ES-I3 (cell line): ENCODE measurements around the gene VASP.

Experiments
- H3K36me3 ChIP-seq: 2 replicates; pipeline ENCODE4 v1.6.1; 2013; ENCODE audit warnings: mild to moderate bottlenecking, low read length, control low read depth, moderate library complexity; ENCODE audit not compliant: insufficient read depth
- H3K4me1 ChIP-seq: 2 replicates; pipeline ENCODE4 v1.6.1; 2013; ENCODE audit warnings: mild to moderate bottlenecking, control low read depth, low read length; ENCODE audit not compliant: insufficient read depth
- H3K9ac ChIP-seq: 2 replicates; pipeline ENCODE4 v1.6.1; 2013; ENCODE audit warnings: low read depth, mild to moderate bottlenecking, low read length, moderate library complexity
- H3K9me3 ChIP-seq: 2 replicates; pipeline ENCODE4 v1.6.1; 2013; ENCODE audit warnings: mild to moderate bottlenecking, low read length, moderate library complexity; ENCODE audit not compliant: control insufficient read depth, insufficient read depth

The VASP gene

DNA sequence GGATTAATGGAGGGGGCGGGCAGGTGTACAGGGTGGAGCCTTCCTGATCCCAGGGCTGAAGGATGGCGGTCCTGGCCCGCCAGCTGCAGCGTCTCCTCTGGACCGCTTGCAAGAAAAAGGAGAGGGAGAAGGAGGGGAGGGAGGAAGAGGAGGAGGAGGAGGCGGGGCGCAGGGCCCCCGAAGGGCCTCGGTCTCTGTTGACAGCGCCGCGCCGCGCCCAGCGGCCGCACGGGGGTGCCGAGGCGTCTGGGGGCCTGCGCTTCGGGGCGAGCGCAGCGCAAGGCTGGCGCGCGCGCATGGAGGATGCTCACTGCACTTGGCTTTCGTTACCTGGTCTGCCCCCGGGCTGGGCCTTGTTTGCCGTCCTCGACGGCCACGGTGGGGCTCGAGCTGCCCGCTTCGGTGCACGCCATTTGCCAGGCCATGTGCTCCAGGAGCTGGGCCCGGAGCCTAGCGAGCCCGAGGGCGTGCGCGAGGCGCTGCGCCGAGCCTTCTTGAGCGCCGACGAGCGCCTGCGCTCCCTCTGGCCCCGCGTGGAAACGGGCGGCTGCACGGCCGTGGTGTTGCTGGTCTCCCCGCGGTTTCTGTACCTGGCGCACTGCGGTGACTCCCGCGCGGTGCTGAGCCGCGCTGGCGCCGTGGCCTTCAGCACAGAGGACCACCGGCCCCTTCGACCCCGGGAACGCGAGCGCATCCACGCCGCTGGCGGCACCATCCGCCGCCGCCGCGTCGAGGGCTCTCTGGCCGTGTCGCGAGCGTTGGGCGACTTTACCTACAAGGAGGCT is 8.7 kb upstream of the VASP start, which contains the start of gene PPM1N:
TSS of gene PPM1N (plus strand) at position 33 of the 785 bp plus-strand sequence. CDS start at position 63, 30 bp downstream.
- Histone ChIP-seq H3K4me1 (peaks cover 10% of the 10 kb centered on the region; the same call in 1 of the 2 replicates), H3K9ac (peak within 1 kb of the TSS; percentile 82), H3K36me3 (no peaks in the 10 kb centered on the region), H3K9me3 (no peaks in the 10 kb centered on the region)

DNA sequence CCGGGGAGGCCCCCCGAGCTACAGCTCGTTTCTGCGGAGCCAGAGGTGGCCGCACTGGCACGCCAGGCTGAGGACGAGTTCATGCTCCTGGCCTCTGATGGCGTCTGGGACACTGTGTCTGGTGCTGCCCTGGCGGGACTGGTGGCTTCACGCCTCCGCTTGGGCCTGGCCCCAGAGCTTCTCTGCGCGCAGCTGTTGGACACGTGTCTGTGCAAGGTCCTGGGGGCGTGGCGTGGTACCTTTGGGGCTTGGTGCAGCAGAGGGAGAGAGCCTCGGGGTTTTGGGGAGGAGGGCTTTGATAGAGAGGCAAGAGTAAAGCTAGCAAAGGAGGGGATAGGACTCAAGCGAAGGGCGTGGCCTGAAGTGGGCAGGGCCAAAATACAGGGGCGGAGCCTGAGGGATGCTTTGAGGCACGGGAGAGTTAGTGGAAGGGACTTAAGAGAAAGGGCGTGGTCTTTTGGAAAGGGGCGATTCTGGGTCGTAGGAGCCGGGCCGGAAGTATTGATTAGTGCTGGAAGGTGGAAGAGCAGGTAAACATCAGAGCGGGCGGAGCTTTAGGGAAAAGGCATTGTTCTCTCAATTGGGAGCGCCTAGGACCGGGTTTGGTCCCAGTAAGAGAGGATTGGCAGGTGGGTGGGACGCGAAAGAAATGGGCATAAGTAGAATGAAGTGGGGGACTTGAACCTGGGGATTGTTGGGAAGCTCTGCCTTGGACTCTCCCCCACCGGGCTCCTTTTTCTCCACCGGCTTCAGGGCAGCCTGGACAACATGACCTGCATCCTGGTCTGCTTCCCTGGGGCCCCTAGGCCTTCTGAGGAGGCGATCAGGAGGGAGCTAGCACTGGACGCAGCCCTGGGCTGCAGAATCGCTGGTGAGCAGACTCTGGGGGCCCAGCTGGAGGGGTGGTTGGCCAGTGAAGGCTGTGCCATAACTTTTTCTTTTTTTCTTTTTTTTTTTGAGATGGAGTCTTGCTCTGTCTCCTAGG is 7.8 kb upstream of the VASP start:
- Histone ChIP-seq H3K36me3 (no peaks in the 10 kb centered on the region), H3K9ac (peak overlapping the region; percentile 59; the same call in 1 of the 2 replicates), H3K4me1 (peaks cover 10% of the 10 kb centered on the region; the same call in 1 of the 2 replicates), H3K9me3 (no peaks in the 10 kb centered on the region)

DNA sequence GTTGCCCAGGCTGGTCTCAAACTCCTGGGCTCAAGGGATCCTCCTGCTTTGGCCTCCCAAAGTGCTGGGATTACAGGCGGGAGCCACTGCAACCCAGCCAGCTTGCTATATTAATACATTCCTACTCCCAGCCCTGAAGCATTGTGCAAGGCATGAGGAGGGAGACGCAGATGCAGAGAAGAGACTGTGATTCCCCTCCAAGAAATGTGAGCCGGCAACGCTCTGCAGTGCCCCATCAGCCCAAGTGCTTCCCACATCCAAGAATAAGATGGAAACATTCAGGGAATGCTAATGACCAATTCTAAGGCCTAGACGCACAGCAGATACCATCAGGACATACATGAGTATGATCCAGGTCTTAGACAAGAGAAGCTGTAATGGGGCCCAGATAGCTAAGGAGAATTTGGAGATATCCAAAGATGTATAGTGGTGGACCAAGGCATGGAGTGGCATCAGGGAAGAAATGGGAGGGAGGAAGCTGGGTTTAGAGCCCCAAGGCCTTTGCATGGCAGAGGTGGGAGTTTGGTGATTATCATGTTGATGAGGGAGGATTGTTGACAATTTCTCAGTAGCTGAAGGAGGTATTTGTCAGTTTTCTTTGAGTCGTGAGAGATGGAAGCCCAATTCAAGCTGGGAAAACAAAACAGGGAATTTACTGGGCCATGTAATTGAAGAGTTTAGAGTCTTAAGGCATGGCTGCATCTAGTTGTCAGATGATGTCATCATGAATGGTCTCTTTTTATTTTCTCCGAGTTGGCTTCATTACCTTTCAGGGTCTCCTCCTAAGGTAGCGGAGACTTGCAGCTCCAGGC is 6.2 kb upstream of the VASP start:
- H3K9me3 ChIP-seq = no peaks in the 10 kb centered on the region
- peaks cover 18% of the 10 kb centered on the region for H3K4me1 ChIP-seq
- H3K36me3 ChIP-seq = no peaks in the 10 kb centered on the region
- H3K9ac ChIP-seq = no peak overlapping the region

DNA sequence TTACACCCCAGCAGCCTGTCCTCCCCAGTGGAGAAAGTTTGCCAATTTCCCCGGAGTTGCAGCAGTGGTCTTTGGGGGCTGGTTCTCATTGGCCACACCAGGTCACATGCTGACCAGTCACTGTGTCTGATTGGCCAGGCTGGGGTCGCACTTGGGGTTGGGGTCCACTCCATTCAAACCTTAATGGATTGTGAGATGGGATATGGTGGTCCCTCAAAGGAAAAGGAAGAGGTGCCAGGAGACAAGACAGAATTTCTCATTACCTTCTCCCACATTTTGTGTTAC is 5.6 kb upstream of the VASP start:
- peaks cover 19% of the 10 kb centered on the region for H3K4me1 ChIP-seq
- no peak overlapping the region for H3K9ac ChIP-seq
- H3K9me3 ChIP-seq = no peaks in the 10 kb centered on the region
- H3K36me3 ChIP-seq = no peaks in the 10 kb centered on the region

DNA sequence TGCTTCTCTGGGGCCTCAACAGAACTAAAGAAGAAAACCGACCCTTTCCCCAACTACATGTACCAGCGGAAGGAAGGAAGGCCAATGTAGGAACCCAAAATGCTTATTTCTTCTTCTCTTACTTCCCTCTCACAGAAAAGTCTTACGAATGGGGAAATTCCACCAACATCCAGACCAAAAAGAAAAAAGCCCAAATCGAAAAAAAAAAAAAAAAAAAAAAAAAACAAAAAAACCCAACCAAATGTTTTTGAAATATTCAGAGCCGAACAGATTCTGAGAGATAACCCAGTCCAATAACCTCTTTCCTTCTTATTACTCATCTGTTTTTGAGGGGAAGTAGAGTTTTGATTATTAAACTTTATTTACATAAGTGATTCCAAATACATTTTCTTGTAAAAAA is 5.2 kb upstream of the VASP start:
- Histone ChIP-seq H3K4me1 (peaks cover 19% of the 10 kb centered on the region), H3K9me3 (no peaks in the 10 kb centered on the region), H3K36me3 (no peaks in the 10 kb centered on the region), H3K9ac (no peak overlapping the region)

DNA sequence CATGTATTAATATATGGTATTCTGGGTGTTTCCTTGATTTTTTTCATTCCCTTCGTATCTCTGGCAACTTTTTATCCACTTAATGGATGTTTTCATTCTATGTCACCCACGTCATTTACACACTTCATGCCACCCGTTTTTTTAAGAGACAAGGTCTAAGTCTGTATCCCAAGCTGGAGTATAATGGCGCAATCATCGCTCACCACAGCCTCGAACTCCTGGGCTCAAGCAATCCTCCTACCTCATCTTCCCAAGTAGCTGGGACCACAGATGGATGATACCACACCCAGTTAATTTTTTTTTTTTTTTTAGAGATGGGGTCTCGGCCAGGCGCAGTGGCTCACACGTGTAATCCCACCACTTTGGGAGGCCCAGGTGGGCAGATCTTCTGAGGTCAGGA is 3.4 kb upstream of the VASP start:
- Histone ChIP-seq H3K4me1 (peaks cover 19% of the 10 kb centered on the region), H3K36me3 (no peaks in the 10 kb centered on the region), H3K9ac (no peak overlapping the region), H3K9me3 (no peaks in the 10 kb centered on the region)

DNA sequence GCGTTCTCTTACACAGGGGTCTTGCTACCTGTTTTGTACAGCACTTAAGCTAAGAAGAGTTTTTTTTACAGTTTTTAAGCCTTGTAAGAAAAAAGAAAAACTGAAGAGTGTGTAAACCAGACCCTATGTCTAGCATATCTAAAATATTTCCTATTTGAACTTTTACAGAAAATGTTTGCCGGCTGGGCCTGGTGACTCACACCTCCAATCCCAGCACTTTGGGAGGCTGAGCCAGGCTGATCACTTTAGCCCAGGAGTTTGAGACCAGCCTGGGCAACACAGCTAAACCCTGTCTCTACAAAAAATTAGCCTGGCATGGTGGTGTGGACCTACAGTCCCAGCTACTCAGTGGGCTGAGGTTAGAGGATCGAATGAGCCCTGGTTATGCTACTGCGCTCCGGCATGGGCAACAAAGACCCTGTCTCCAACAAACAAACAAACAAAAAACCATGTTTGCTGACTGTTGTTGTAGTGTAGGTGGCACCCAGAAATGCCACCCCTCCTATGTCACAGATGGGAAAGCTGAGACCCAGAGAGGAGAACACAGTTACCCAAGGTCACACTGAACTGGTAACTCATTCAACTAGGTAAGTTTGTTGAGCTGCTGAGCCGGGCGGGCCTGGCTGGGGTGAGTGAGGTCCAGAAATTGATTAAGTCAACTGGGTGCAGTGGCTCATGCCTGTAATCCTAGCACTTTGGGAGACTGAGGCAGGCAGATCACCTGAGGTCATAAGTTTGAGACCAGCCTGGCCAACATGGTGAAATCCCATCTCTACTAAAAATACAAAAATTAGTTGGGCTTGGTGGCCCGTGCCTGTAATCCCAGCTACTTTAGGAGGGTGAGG is 1.9 kb upstream of the VASP start:
- Histone ChIP-seq H3K9ac (no peak overlapping the region), H3K9me3 (no peaks in the 10 kb centered on the region), H3K4me1 (peaks cover 26% of the 10 kb centered on the region), H3K36me3 (no peaks in the 10 kb centered on the region)

DNA sequence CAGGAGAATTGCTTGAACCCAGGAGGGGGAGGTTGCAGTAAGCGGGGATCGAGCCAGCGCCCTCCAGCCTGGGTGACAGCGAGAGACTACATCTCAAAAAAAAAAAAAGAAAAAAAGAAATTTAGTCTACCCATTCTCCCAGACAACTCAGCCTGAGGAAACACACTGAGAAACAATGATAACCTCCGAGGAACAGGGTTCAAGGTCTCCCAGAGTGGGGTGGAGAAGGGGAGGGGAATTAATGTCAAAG is 1.4 kb upstream of the VASP start:
- peaks cover 24% of the 10 kb centered on the region for H3K4me1 ChIP-seq
- no peaks in the 10 kb centered on the region for H3K9me3 ChIP-seq
- no peaks in the 10 kb centered on the region for H3K36me3 ChIP-seq
- peak overlapping the region; percentile 46; the same call in 1 of the 2 replicates for H3K9ac ChIP-seq

DNA sequence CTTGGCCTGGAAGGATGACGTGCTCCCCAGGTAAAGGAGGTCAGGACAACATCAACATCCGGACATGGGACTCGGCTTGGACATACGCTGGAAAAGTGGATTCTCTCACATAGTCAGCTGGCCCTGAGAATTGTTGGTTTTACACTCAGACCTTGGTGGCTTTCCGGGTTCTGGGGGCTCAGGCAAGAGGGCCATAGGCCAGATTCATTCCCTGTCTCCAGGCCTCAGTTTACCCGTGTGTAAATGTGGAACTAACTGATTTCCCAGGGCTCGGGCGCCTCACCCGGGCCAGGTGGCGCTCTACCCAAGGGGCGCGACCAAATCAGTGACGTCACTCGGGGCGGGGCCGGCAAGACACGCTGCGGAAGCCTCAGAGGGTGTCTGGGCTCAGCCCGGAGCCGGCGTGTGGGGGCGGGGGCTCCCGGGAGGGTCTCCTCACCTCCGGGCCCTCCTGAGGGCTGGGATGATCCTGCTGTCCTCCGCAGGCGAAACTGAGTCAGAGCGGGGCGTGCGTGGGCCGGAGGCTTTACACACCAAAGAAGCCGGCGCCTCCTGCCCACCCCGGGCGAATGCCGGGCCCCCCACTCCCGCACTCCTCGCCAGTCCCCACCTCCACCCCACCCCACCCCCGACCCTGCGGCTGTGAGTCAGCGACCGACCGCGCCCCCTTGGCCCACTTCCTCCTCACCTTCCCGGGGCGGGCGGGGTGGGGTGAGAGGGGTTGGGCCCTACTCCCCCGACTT is 862 bp upstream of the VASP start:
- H3K4me1 ChIP-seq = peaks cover 19% of the 10 kb centered on the region
- no peaks in the 10 kb centered on the region for H3K36me3 ChIP-seq
- no peaks in the 10 kb centered on the region for H3K9me3 ChIP-seq
- peak overlapping the region; percentile 98 for H3K9ac ChIP-seq

DNA sequence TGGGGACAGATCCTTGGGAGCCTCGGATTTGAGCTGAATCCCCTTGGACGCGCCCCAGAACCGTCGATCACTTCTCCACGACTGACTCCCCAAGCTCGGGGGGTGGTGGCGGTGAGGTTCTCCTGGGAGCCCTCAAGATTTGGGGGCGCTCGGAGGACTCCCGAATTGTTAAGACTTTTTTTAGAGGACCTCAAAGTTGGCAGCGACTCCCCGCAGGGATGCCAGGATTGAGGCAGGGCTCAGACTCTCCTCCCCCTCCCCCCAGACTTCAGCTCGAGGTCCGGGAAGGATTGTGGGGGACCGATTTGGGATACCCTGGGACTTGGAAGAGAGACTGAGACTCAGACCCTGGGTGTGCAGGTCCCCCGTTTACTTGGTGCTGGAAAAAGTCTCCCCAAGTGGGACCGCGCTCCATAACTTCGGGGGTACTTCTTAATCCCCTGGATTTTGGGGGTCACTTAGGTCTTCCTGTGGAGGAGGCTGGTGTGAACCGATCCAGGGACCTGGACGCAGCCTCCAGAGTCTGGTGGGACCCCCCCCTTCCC is 665 bp downstream of the VASP start:
- H3K9ac ChIP-seq = peak overlapping the region; percentile 98
- no peaks in the 10 kb centered on the region for H3K36me3 ChIP-seq
- peaks cover 16% of the 10 kb centered on the region for H3K4me1 ChIP-seq
- no peaks in the 10 kb centered on the region for H3K9me3 ChIP-seq

DNA sequence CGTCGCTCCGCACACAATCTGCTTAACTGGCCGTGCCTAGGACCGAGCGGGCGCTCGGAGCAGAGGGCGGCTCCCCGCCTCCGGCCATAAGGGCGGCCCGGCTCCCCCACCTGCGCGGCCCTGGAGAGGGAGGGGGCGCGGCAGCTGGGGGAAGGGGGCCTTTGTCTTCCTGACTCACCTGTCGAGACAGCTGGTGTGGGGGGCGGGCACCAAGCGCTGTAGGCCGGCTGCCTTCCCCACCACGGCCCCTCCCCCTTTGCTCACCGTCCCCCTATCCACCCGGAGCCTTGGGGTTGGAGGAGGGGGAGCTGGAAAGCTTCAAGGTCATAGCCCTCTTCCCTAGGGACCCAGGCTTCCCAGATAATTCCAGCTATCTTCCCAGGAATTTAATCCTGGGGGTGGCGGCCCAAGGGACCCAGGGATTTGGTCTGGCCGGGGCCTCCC is 1.2 kb downstream of the VASP start:
- Histone ChIP-seq H3K36me3 (no peaks in the 10 kb centered on the region), H3K9me3 (no peaks in the 10 kb centered on the region), H3K4me1 (peaks cover 16% of the 10 kb centered on the region), H3K9ac (peak overlapping the region; percentile 98)

DNA sequence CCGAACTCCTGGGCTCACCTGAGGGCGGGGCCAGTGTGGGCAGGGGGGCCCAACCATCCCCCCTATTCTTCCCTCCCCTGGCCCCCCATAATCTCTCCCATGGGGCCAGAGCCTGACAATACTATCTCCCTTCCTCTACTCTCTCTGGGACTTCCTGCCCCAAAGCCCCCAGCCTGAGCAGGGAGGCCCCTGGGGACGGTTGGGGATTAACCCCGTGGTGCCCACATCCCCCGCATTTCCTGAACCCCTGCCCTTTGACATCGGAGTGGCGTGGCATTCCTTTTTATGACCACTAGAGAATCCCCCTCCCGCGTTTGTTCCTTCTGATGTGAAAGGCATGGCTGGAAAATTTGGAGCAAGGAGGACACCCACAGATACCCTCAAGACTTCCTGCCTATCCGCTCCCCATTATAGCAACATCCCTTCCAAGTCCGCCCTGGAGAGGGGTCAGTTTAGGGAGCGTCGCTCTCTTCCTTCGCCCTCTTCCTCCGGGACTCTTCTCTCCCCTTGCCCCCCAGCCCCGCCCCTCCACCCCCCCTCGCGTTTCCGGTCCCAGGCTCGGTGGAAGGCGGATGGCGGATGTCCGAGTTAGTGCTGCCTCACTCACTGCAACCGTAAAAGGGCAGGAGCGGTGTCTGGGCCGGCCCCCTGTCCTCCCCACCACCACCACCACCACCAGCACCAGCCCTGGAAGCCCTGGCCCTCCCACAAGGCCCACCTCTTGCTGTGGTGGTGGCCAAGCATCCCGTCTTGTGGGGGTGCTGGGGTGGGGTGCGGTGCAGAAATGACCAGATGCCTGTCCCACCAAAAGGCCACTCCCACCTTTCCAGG is 1.8 kb downstream of the VASP start:
- H3K36me3 ChIP-seq = no peaks in the 10 kb centered on the region; the same call in 1 of the 2 replicates
- H3K9ac ChIP-seq = peak overlapping the region; percentile 98
- H3K4me1 ChIP-seq = peaks cover 16% of the 10 kb centered on the region
- no peaks in the 10 kb centered on the region for H3K9me3 ChIP-seq
